ENCODE measurements around the gene YPEL2. TPM values are rescaled to one million over a fixed set of nuclear protein-coding genes. Genes with fewer than 3 reads are reported as not detected.
"Not testable (repeated sequence)": the region's sequence is repeated elsewhere in the genome, so short reads cannot be mapped to it uniquely, and the experiment has no call there.

The YPEL2 gene
- total RNA-seq, 1 donor from 2014 or later, result 20.8 TPM

- no peaks in the 10 kb centered on the region for H3K4me1 Mint-ChIP-seq (ENCODE audit: low read depth, unreplicated experiment)
- H3K4me3 Mint-ChIP-seq (ENCODE audit: unreplicated experiment), result no peak overlapping the region
- H3K36me3 Mint-ChIP-seq (ENCODE audit: unreplicated experiment), result no peaks in the 10 kb centered on the region
- no peak for TF ChIP-seq CTCF (IDR thresholded peaks at IDR 0.05; ENCODE audit: partially characterized antibody, unreplicated experiment)
- H3K27ac Mint-ChIP-seq (ENCODE audit: unreplicated experiment), result no peak overlapping the region
- H3K27me3 Mint-ChIP-seq (ENCODE audit: unreplicated experiment), result peaks cover 4% of the 10 kb centered on the region
- DNase-seq, result no peak
- H3K9me3 Mint-ChIP-seq (ENCODE audit: unreplicated experiment), result no peaks in the 10 kb centered on the region
Observed at GRCh38 chr17:59304811-59305210, 26.6 kb upstream of the YPEL2 start.

- Mint-ChIP-seq H3K4me1 (ENCODE audit: low read depth, unreplicated experiment) (no peaks in the 10 kb centered on the region), H3K9me3 (ENCODE audit: unreplicated experiment) (no peaks in the 10 kb centered on the region), H3K27me3 (ENCODE audit: unreplicated experiment) (no peaks in the 10 kb centered on the region), H3K27ac (ENCODE audit: unreplicated experiment) (no peak overlapping the region), H3K4me3 (ENCODE audit: unreplicated experiment) (no peak overlapping the region), H3K36me3 (ENCODE audit: unreplicated experiment) (no peaks in the 10 kb centered on the region)
- no peak for DNase-seq
- no peak for TF ChIP-seq CTCF (IDR thresholded peaks at IDR 0.05; ENCODE audit: partially characterized antibody, unreplicated experiment)
Observed at GRCh38 chr17:59310263-59310920, 21.1 kb upstream of the YPEL2 start.

- H3K27me3 Mint-ChIP-seq (ENCODE audit: unreplicated experiment), result no peaks in the 10 kb centered on the region
- H3K9me3 Mint-ChIP-seq (ENCODE audit: unreplicated experiment), result no peaks in the 10 kb centered on the region
- no peaks in the 10 kb centered on the region for H3K4me1 Mint-ChIP-seq (ENCODE audit: low read depth, unreplicated experiment)
- H3K36me3 Mint-ChIP-seq (ENCODE audit: unreplicated experiment), result no peaks in the 10 kb centered on the region
- H3K4me3 Mint-ChIP-seq (ENCODE audit: unreplicated experiment), result no peak overlapping the region
- peak; percentile 19 for DNase-seq
- peak; percentile 63 for TF ChIP-seq CTCF (IDR thresholded peaks at IDR 0.05; ENCODE audit: partially characterized antibody, unreplicated experiment)
- no peak overlapping the region for H3K27ac Mint-ChIP-seq (ENCODE audit: unreplicated experiment)
Observed at GRCh38 chr17:59311051-59311468, 20.4 kb upstream of the YPEL2 start.

GRCh38 chr17:59311521-59311920 is 19.9 kb upstream of the YPEL2 start:
- H3K36me3 Mint-ChIP-seq (ENCODE audit: unreplicated experiment); H3K4me3 Mint-ChIP-seq (ENCODE audit: unreplicated experiment); H3K9me3 Mint-ChIP-seq (ENCODE audit: unreplicated experiment); DNase-seq; H3K4me1 Mint-ChIP-seq (ENCODE audit: low read depth, unreplicated experiment); H3K27ac Mint-ChIP-seq (ENCODE audit: unreplicated experiment); H3K27me3 Mint-ChIP-seq (ENCODE audit: unreplicated experiment): not testable (repeated sequence)

- DNase-seq, result no peak
- no peak for TF ChIP-seq CTCF (IDR thresholded peaks at IDR 0.05; ENCODE audit: partially characterized antibody, unreplicated experiment)
- peaks cover 5% of the 10 kb centered on the region for H3K9me3 Mint-ChIP-seq (ENCODE audit: unreplicated experiment)
- H3K27me3 Mint-ChIP-seq (ENCODE audit: unreplicated experiment), result peaks cover 2% of the 10 kb centered on the region
- no peaks in the 10 kb centered on the region for H3K36me3 Mint-ChIP-seq (ENCODE audit: unreplicated experiment)
- H3K4me3 Mint-ChIP-seq (ENCODE audit: unreplicated experiment), result no peak overlapping the region
- no peaks in the 10 kb centered on the region for H3K4me1 Mint-ChIP-seq (ENCODE audit: low read depth, unreplicated experiment)
- no peak overlapping the region for H3K27ac Mint-ChIP-seq (ENCODE audit: unreplicated experiment)
Observed at GRCh38 chr17:59315866-59316265, 15.6 kb upstream of the YPEL2 start.
